ENCODE results near the gene GPR141. TPM values are rescaled to one million over a fixed set of nuclear protein-coding genes. Genes with fewer than 3 reads are reported as not detected.

Gene GPR141
- total RNA-seq, 2 experiments from 2014 or later = not detected

DNA sequence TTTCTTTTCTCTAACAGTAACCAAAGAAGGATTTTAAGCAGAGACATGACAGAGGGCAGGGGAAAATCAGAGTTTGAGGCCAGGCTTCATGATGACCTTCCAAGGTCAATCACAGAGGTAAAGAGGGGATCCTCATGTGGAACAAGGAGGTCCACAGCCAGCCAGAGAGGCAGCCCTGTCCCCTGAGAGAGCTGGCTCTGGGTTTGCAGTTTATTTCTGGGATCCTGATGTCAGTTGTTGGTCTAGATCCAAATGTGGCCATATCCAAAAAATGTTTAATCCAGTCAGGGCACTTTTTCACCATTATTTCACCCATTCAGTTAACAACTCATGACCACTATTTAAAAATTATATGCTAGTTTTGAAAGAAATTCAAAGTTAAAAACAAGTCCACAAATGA is 45.6 kb downstream of the GPR141 start:
- POLR2A ChIA-PET = no interaction called here
- CTCF ChIA-PET = no interaction called here

DNA sequence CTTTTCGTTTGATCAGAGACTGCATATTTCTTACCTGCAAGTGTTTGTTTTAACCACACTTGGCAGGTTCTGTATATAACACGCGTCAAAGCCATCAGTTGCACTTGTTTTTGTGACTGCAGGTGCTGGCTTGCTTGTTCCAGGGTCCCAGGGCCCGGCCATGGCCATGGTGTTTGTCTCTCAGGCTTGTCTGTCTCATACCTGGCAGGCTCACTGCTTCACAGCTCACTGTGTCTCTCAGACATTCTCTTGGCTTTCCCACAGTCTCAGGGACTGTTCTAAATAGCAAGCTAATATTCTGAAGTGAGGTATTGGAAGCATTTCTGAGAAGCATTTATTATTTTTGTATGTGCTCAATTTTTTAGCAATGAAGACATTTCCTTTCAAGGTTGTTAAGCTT is 46.9 kb downstream of the GPR141 start:
- ChIA-PET CTCF (no interaction called here), POLR2A (no interaction called here)

DNA sequence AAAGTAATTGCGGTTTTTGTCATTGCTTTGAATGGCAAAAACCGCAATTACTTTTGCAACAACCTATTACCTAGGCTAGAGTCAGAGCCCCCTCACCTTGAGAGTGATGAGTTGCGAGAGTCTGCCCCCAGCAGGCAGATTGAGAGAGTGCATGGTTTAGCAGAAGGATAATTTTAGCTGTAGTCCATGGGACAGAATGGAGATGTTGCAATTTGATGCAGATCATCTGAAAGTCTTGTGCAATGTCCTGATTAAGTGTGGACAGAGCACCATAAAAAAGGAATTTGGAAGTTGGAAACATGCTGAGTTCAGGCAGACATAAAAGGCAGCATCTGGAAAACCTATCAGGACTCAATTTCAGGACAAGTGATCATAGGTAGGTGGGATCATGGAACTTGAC is 48.7 kb downstream of the GPR141 start:
- CTCF ChIA-PET = no interaction called here
- POLR2A ChIA-PET = no interaction called here

DNA sequence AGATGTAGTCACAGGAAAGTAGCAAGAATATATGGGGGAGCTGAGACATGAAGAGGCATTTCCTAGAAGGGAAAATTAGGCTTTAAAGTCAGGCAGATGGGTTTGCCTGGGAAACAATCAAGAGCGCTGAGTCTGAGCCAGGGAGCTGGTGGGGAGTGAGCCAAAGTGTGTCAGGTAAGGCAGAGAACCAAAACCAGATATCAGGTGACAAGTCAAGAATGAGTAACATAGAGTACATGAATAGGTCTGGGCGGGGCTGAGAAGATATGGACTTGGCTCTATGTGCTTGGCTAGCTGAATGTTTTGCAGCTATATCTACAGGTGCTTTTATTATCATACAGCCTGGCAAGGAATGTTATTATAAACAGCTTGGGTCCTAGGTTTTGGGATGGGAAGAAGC is 49.3 kb downstream of the GPR141 start:
- ChIA-PET CTCF (interaction anchor here (0.7 kb wide), 1 partner anchor 1190 kb away, joined by 3 read pairs; no protein-coding TSS in a partner anchor), POLR2A (no interaction called here)

DNA sequence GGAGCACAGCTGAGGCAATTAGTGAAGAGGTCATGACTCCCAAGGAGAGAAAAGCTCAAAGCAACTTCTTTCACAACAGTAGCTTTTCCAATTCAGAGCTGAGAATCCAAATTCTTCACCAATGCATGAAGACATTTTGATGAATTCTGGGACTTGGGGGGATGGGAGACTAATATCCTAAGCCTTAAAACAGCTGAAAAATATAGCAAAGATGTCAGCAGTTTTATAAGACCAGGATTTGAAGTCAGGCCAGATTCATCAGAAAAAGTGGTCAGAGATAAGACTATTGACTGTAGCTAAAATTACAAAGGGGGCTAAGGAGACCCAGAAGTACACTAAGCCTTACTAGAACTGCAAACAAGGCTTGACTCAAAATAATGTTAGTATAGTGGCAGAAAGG is 51.6 kb downstream of the GPR141 start:
- POLR2A ChIA-PET = no interaction called here
- CTCF ChIA-PET = no interaction called here

DNA sequence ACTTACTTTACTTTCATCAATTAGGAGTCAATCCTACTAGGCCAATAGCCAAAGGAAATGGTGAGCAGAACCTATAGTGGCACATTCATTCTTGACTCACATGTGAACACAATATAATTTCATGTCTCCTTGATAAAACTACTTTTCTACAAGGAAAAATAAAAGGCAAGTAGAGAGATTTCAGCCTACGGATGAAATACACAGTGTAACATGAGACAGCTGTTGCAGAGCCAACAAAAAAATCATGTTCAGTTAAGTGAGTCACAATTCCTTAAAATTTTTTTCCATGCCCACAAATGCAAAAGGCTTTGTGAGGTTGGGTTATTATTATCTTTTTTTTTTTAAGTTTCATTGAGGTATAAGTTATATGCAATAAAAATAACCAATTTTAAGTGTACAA is 54.8 kb downstream of the GPR141 start:
- CTCF ChIA-PET = no interaction called here
- POLR2A ChIA-PET = no interaction called here

DNA sequence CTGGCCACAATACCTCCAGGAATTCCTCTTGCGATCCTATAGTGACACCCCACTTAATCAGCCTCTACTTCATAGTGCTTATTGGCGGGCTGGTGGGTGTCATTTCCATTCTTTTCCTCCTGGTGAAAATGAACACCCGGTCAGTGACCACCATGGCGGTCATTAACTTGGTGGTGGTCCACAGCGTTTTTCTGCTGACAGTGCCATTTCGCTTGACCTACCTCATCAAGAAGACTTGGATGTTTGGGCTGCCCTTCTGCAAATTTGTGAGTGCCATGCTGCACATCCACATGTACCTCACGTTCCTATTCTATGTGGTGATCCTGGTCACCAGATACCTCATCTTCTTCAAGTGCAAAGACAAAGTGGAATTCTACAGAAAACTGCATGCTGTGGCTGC is 56.8 kb downstream of the GPR141 start:
- CTCF ChIA-PET = no interaction called here
- POLR2A ChIA-PET = no interaction called here

DNA sequence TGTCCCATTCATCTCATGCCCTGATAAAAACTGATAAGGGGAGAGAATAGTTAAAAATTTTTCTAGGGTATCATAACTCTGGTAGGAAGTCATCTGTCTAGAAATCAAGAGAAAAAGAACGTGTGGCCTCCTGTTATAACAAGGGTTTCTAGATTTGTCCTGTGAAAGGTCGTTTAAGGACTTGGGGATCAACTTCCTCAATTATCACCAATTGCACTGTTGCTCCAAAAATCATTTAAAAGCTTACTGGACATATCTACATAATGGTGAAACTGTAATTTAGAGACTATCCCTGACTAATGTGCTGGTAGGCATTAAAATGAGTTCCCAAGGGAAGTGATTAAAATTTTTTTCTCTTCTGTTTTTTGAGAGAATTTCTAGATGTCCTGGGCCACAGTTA is 58.2 kb downstream of the GPR141 start:
- POLR2A ChIA-PET = no interaction called here

DNA sequence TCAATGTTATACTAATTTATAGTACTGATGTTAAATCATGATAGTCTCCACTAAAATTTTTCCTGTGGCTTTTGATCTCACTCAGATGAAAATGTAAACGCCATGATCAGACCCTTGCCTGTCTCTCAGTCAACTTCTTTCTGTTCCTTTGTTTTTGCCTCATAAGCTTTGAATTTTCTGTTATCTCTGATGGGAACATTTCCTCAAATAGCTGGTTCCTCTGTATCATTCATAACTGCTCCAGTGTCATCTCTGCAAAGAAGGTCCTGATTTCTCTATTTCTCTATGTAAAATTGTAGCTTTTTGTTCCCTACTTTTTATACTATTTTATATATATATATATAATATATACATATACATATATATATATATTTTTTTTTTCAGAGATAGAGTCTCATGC is 67.5 kb downstream of the GPR141 start:
- ChIA-PET CTCF (no interaction called here), POLR2A (interaction anchor here (1.0 kb wide), 1 partner anchor 9 kb away, joined by 3 read pairs; no protein-coding TSS in a partner anchor)

More for the DNA sequence above, 58.2 kb downstream of the GPR141 start:
- CTCF ChIA-PET = no interaction called here

DNA sequence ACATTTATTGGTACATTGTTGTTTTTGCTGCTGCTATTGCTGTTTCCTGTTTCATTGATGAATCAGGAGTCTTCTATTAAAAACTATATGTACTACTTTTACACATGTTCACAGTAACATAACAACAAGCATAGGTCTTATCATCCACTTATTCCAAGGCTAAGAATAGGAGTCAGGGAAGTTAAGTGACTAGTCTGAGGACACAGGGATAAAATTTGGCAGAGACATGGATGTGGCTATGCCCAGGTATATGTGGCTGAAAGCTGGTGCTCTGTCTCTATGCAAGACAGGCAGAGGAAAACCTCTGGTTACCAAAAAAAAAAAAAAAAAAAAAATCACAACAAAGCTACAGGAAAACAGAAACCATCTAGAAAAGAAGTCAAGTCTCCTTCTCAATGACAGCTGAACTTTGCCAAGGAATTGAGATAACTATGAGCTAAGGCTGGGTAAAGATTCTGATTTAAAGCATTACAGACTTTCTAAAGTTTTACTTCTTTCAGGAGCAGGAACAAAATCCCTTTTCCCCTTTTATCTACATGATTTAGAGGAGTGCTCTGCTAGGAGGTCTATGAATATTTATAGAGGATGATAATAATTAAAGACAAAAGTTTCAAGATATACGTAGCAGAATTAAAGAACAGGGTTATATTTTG is 70.0 kb downstream of the GPR141 start:
- POLR2A ChIA-PET = no interaction called here
- CTCF ChIA-PET = no interaction called here

DNA sequence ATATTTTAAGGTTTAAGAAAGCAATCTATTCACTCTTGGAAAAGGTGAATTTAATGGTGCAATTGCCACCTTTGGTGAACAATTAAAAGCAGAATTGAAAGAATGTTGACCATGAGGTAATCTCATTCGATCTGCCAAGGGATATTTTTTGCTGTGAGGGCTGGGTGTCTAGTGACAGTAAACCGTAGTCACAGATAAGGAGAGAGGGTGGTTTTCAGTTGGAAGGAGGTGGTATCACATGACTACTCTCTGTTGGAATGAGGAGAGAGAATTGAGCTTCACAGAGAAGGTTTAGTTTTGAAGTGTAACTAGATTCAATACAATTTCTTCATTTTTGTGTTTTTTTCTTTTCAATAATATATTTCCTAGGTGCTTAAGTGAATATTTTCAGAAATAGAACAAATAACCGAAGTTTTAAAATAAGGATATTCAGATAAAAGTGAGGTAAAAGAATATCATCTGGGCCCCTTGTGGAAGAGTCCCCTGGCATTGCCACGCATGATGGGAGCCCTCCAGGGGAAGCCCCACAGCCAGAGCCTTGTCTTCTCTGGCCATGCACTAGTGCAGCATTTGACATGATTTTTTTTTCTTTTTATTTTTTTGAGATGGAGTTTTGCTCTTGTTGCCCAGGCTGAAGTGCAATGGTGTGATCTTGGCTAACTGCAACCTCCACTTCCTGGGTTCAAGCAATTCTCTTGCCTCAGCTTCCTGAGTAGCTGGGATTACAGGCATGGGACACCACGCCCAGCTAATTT is 73.4 kb downstream of the GPR141 start:
- ChIA-PET CTCF (no interaction called here), POLR2A (no interaction called here)

DNA sequence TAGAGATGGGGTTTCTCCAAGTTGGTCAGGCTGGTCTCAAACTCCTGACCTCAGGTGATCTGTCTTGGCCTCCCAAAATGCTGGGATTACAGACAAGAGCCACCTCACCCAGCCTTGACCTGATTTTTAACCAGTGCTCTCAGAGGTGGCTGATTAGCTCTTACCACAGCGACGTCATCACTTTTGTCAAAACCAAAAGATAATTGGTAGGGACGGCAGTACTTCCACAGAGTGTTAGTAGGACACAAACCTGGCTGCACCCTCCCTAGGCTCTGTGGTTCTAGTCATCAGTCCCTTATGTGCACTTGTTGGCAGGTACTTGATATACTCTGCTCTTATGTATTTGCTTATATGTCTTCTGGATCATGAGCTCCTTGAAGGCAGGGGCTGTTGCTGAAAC is 74.0 kb downstream of the GPR141 start:
- ChIA-PET POLR2A (no interaction called here), CTCF (no interaction called here)

DNA sequence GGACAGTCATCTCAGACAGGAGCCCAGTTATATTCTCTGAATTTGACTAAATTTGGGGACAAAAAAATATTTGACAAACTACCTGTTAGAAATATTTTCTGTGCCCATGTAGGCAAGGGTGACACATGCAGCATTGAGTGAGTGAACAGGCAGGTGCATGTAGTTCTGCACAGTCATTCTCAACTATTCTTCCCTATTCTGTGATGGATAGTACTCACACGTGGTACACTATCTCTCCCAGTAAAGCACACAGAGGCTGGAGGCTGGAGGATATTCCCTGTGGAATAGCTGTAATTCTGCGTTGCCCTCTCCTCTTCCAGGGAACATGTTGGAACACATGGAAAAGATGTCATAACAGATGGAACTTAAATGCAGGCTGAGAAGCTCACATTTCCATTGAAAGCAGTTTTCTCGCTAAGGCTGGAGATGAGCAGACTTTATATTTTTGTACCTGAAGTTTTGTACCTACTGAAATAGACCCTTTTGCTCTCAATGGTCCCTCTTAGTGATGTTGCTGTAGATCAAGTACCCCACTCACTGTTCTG is 75.0 kb downstream of the GPR141 start:
- POLR2A ChIA-PET = no interaction called here
- CTCF ChIA-PET = no interaction called here

DNA sequence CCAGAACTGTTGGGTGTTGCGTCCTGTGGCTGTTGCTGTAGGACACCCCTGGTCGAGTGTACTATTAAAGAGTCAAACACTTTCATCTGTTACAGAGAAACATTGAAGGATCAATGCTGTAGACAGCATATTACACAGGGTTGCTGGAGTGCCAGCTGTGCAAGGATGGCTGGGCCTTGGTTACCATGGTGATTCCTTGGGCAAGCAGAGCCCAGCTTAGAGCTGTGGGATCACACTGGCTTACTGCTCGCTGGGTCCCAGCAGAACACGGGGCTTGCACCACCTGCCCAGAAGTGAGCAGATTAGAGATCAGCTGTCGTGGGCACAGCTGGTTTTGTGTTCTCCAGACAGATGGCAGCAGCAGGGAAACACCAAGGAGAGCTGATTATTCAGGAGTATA is 76.0 kb downstream of the GPR141 start:
- CTCF ChIA-PET = no interaction called here

DNA sequence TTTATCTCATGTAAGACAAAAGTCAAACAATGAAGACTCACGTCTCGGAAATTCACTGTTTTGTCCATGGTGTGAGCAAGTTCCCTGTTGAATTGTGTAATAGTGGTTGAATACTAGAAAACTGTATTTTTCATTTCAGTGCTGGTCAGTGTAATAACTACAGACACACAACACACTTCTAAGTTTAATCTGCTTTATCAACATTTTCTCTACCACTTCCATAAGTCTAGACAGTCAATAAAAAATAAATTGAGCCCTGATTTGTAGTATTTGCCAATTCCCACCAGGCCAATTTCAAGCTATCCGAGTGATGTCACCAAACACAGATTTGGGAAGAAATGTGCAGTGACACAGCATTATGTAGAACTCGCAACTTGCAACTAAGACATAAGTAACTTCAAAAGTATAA is 81.9 kb downstream of the GPR141 start:
- ChIA-PET POLR2A (no interaction called here), CTCF (no interaction called here)

More for the DNA sequence above, 76.0 kb downstream of the GPR141 start:
- POLR2A ChIA-PET = interaction anchor here (1.3 kb wide), 1 partner anchor 8 kb away, joined by 3 read pairs; no protein-coding TSS in a partner anchor

DNA sequence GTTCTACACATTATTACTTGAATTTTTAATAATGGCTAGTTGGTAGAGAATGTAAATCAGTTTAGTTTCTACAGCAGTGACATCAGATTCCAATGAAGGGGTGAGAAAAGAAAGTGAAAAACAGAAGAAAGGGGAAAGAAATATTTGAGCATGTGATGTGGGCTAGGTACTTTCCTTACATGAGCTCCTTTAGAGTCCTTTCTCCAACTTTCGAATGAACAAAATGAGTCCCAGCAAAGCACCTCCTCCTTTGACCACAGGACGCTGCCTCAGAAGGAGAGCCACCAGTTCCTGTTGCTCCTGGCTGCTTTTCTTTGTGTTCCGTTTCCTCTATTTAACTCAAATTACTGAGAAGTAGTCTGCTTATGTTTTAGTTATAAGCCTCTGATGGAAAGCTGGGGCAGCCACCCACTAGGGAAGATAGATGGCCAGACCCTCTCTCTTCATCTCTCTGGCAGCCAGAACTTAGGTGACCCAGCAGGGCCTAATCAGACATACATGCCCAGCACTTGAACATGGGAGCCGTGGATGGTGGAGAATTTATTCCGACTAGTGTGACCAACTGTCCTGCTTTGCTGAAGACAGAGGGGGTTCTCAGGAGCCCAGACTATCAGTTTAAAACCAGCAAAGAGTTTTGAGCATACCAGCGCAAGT is 82.4 kb downstream of the GPR141 start:
- ChIA-PET POLR2A (no interaction called here), CTCF (no interaction called here)

DNA sequence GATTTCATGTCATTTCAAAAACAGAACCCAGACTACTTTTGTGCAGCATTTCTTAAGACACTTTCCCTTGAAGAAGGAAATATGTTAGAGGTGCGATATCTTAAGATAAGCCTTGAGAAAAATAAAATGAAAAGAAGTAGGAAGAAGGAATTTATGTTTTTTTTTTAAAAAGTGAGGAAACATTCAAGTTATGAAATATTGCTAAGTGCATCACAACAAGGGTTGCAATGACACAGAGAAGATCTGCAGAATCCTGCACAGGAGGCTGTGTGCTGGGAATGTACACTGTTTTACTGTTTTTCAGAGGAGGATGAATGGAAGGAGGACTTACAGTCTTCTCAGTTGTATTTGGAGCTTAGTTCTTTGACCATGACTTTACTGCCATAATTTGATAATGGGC is 85.0 kb downstream of the GPR141 start:
- POLR2A ChIA-PET = no interaction called here
- CTCF ChIA-PET = no interaction called here

DNA sequence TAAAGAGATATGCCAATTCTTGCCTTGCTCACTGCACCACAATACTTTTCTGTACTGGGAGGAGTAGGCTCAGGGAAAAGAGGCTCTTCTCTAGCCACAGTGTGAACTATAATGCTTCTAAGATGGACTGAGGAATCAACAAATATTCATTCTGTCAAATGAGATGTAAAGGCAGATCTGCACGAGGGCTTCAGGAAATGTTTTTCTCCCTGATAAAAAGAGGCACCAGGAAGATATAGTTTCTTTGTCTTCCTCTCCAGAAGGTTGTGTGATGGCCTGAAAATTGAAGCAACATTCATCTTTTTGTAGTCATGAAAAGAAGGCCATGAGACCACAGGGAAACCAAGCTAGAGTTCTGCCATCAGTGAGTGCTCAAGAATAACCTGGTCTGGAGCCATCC is 85.7 kb downstream of the GPR141 start:
- POLR2A ChIA-PET = no interaction called here
- CTCF ChIA-PET = no interaction called here

DNA sequence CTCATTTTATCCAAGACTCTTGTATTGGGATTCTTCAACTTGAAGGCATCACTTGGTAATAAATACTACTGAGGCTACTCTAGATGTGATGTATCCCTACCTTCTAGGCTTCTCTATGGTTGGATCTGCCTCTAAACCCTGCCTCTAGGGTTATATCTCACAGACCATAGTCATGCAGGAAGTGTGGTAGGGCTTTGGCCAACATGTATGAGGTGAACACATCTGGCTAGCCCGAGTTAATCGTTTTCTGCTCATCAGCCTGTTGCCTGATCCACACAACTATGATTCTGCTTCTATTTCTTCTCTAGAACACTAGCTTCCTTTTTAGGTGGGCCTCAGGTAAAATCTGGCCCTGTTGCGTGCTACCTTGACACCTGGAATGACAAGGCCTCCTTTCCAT is 86.2 kb downstream of the GPR141 start:
- CTCF ChIA-PET = no interaction called here
- POLR2A ChIA-PET = no interaction called here

DNA sequence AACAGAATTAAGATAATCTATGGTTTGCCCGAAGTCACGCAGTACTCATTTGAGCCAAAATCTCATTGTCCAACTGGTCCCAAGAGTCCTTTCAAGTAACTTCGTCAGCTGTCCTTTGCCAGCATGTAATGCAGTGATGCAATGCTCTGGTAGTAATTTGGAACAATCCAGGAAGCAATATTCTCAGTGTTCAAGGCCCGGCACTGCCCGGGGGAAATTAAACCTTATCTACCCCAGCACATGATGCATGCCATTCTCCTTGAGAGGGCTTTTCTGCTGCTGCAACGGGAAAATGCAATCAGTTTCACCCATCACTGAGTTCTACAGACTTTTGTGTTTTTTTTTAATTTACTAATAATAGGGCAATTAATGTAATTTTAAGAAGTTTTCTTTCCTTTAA is 87.3 kb downstream of the GPR141 start:
- CTCF ChIA-PET = no interaction called here
- POLR2A ChIA-PET = no interaction called here

DNA sequence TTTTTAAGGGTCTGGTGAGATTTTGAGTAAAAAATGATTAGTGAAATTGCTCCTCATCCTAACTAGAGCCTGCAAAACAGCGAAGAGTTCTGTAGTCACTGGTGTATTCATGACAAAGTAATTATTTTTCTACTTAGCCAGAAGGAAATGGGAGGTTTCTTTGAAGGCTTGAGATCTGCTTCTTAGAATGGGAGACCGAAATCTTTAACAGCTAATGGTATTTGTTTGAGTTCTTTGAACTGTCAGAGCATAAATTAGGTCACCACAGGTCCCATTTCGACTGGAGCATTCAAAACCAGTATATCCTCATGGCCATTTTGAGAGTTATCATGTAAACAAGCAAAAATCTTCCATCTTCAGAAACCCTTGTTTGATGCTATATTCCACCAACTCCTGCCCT is 87.8 kb downstream of the GPR141 start:
- ChIA-PET CTCF (no interaction called here), POLR2A (no interaction called here)
